Neural progenitor cell (in vitro differentiated cells): ENCODE measurements around the gene SLC17A1. TPM values are rescaled to one million over a fixed set of nuclear protein-coding genes. Genes with fewer than 3 reads are reported as not detected.

ENCODE experiments used
- DNase-seq: peaks from one replicate; pipeline ENCODE4 v3.0.0-alpha.2; 2016; ENCODE audit warnings: low spot score
- H2AFZ ChIP-seq: fragments of 200-600 bp; sonication (generic); replicated peaks from 2 replicates; pipeline ENCODE4 v1.6.1; 2016; ENCODE audit warnings: antibody characterized with exemption
- H3F3A ChIP-seq: fragments of 200-600 bp; sonication (generic); 2 replicates; pipeline ENCODE4 v1.6.1; 2016; ENCODE audit warnings: antibody characterized with exemption, low read depth
- H3K27ac ChIP-seq: fragments of 200-600 bp; sonication (generic); 2 replicates; pipeline ENCODE4 v1.5.1; 2016; ENCODE audit warnings: mild to moderate bottlenecking
- H3K27me3 ChIP-seq: fragments of 200-600 bp; sonication (generic); 2 replicates; pipeline ENCODE4 v1.6.1; 2016; ENCODE audit warnings: mild to moderate bottlenecking, moderate library complexity
- H3K36me3 ChIP-seq: fragments of 200-600 bp; sonication (generic); 2 replicates; pipeline ENCODE4 v1.5.1; 2016
- H3K4me1 ChIP-seq: fragments of 200-600 bp; sonication (generic); 2 replicates; pipeline ENCODE4 v1.6.1; 2016; ENCODE audit warnings: mixed run types
- H3K4me2 ChIP-seq: fragments of 200-600 bp; sonication (generic); 2 replicates; pipeline ENCODE4 v1.6.1; 2016
- H3K4me3 ChIP-seq: fragments of 200-600 bp; sonication (generic); 2 replicates; pipeline ENCODE4 v1.5.1; 2016
- H3K79me2 ChIP-seq: fragments of 200-600 bp; sonication (generic); 2 replicates; pipeline ENCODE4 v1.6.1; 2016; ENCODE audit warnings: low read depth
- H3K9ac ChIP-seq: fragments of 200-600 bp; sonication (generic); 2 replicates; pipeline ENCODE4 v1.6.1; 2016
- H3K9me3 ChIP-seq: fragments of 200-600 bp; sonication (generic); 2 replicates; pipeline ENCODE4 v1.5.1; 2016; ENCODE audit warnings: low read depth
- H4K20me1 ChIP-seq: fragments of 200-600 bp; sonication (generic); 2 replicates; pipeline ENCODE4 v1.6.1; 2016; ENCODE audit warnings: low read depth
- H3K27ac Mint-ChIP-seq: 3 replicates; pipeline ENCODE4 v1.8.0; 2021; ENCODE audit warnings: mixed read lengths
- H3K27me3 Mint-ChIP-seq: 2 replicates; pipeline ENCODE4 v1.8.0; 2022; ENCODE audit warnings: low read depth, mild to moderate bottlenecking, inconsistent platforms, moderate library complexity, mixed read lengths; ENCODE audit not compliant: insufficient read depth
- H3K36me3 Mint-ChIP-seq: 3 replicates; pipeline ENCODE4 v1.8.0; 2021; ENCODE audit warnings: mixed read lengths
- H3K4me1 Mint-ChIP-seq: 3 replicates; pipeline ENCODE4 v1.8.0; 2021; ENCODE audit warnings: mixed read lengths
- H3K4me3 Mint-ChIP-seq: 3 replicates; pipeline ENCODE4 v1.8.0; 2021; ENCODE audit warnings: mild to moderate bottlenecking, moderate library complexity, mixed read lengths
- H3K9me3 Mint-ChIP-seq: 3 replicates; pipeline ENCODE4 v1.8.0; 2020; ENCODE audit warnings: mixed read lengths
- CTCF ChIP-seq: fragments of 200-600 bp; sonication (generic); IDR thresholded peaks from 2 replicates; pipeline ENCODE4 v1.5.1; 2017; ENCODE audit warnings: antibody characterized with exemption, mild to moderate bottlenecking
- EZH2 ChIP-seq: fragments of 200-600 bp; sonication (generic); IDR thresholded peaks from 2 replicates; pipeline ENCODE4 v1.6.1; 2017; ENCODE audit warnings: antibody characterized with exemption, mild to moderate bottlenecking, moderate library complexity
- EZH2phosphoT487 ChIP-seq: fragments of 200-600 bp; sonication (generic); IDR thresholded peaks from 2 replicates; pipeline ENCODE4 v1.6.1; 2017; ENCODE audit warnings: antibody characterized with exemption
- total RNA-seq: library from RNA; depleted of rRNA; stranded (reverse); fragments of >200 nt; gene quantifications from 2 replicates; pipeline ENCODE4 v1.2.3, GENCODE V29; 2015; ENCODE audit warnings: low replicate concordance

The SLC17A1 gene
- total RNA-seq, 1 donor from 2014 or later: not detected

GRCh38 chr6:25789475-25789874 is 42.4 kb downstream of the SLC17A1 start:
- Histone ChIP-seq H3K9me3 (no peaks in the 10 kb centered on the region), H3K27me3 (no peaks in the 10 kb centered on the region), H3K79me2 (no peaks in the 10 kb centered on the region), H3K9ac (no peak overlapping the region), H3K4me3 (no peak overlapping the region), H3K4me1 (no peaks in the 10 kb centered on the region), H3K36me3 (no peaks in the 10 kb centered on the region), H2AFZ (no peak overlapping the region), H3K4me2 (no peak overlapping the region), H4K20me1 (no peaks in the 10 kb centered on the region), H3F3A (no peaks in the 10 kb centered on the region), H3K27ac (no peak overlapping the region)
- Mint-ChIP-seq H3K27ac (no peak overlapping the region), H3K27me3 (peaks cover 6% of the 10 kb centered on the region), H3K9me3 (no peaks in the 10 kb centered on the region), H3K4me3 (no peak overlapping the region), H3K36me3 (no peaks in the 10 kb centered on the region), H3K4me1 (no peaks in the 10 kb centered on the region)
- no peak for DNase-seq
- TF ChIP-seq EZH2 (no peak), CTCF (no peak), EZH2phosphoT487 (no peak)

- H2AFZ ChIP-seq: no peak overlapping the region
- no peak overlapping the region for H3K27ac ChIP-seq
- no peak for TF ChIP-seq EZH2phosphoT487
- peak; percentile 46 for TF ChIP-seq CTCF
- no peak overlapping the region for H3K4me3 ChIP-seq
- no peaks in the 10 kb centered on the region for H3K4me1 ChIP-seq
- Mint-ChIP-seq H3K4me1 (no peaks in the 10 kb centered on the region), H3K27me3 (peaks cover 6% of the 10 kb centered on the region), H3K27ac (no peak overlapping the region), H3K4me3 (no peak overlapping the region), H3K36me3 (no peaks in the 10 kb centered on the region), H3K9me3 (no peaks in the 10 kb centered on the region)
- H3K27me3 ChIP-seq: no peaks in the 10 kb centered on the region
- H3F3A ChIP-seq: no peaks in the 10 kb centered on the region
- no peaks in the 10 kb centered on the region for H3K9me3 ChIP-seq
- no peaks in the 10 kb centered on the region for H4K20me1 ChIP-seq
- H3K4me2 ChIP-seq: no peak overlapping the region
- peak; percentile 54 for DNase-seq
- no peaks in the 10 kb centered on the region for H3K36me3 ChIP-seq
- H3K9ac ChIP-seq: no peak overlapping the region
- no peaks in the 10 kb centered on the region for H3K79me2 ChIP-seq
These were observed 43.4 kb downstream of the SLC17A1 start for GRCh38 chr6:25788305-25788922.

- Histone ChIP-seq H3K4me3 (no peak overlapping the region), H3K4me2 (no peak overlapping the region), H4K20me1 (no peaks in the 10 kb centered on the region), H3F3A (no peaks in the 10 kb centered on the region), H3K79me2 (no peaks in the 10 kb centered on the region), H3K9ac (no peak overlapping the region), H3K27ac (no peak overlapping the region), H2AFZ (no peak overlapping the region), H3K36me3 (no peaks in the 10 kb centered on the region), H3K4me1 (no peaks in the 10 kb centered on the region), H3K27me3 (no peaks in the 10 kb centered on the region), H3K9me3 (no peaks in the 10 kb centered on the region)
- TF ChIP-seq EZH2phosphoT487 (no peak), CTCF (no peak), EZH2 (no peak)
- Mint-ChIP-seq H3K4me1 (no peaks in the 10 kb centered on the region), H3K27me3 (peaks cover 6% of the 10 kb centered on the region), H3K36me3 (no peaks in the 10 kb centered on the region), H3K27ac (no peak overlapping the region), H3K9me3 (no peaks in the 10 kb centered on the region), H3K4me3 (no peak overlapping the region)
- DNase-seq: no peak
These were observed 44.4 kb downstream of the SLC17A1 start for GRCh38 chr6:25787428-25787827.
